Motor neuron (in vitro differentiated cells): ENCODE data around the gene SLC38A1. TPM values are rescaled to one million over a fixed set of nuclear protein-coding genes. Genes with fewer than 3 reads are reported as not detected.
"Not testable (repeated sequence)": the region's sequence is repeated elsewhere in the genome, so short reads cannot be mapped to it uniquely, and the experiment has no call there.

Experiments used
- ATAC-seq, 8 experiments: fragments of 200-7000 bp; cut with Tn5 transposase; replicated peaks in 6 of 8; 2 replicates each; pipeline ENCODE4 v1.8.0; 2021; ENCODE audit warnings: mild to moderate bottlenecking in 8 of 8, moderate library complexity in 8 of 8
- H3K27ac ChIP-seq, 2 donors: fragments of 250-450 bp; sonication (Bioruptor Pico); 2 replicates each; pipeline ENCODE4 v1.9.0; 2021; ENCODE audit warnings: antibody characterized with exemption in 2 of 2, mild to moderate bottlenecking in 2 of 2, moderate library complexity in 1 of 2
- H3K4me1 ChIP-seq, 2 donors: fragments of 250-450 bp; sonication (Bioruptor Pico); replicated peaks in 1 of 2; 2 replicates each; pipeline ENCODE4 v1.6.1; 2021; ENCODE audit warnings: antibody characterized with exemption in 2 of 2, mild to moderate bottlenecking in 2 of 2, moderate library complexity in 1 of 2
- H3K4me3 ChIP-seq, 5 donors: fragments of 250-450 bp; sonication (Bioruptor Pico); 2 replicates each; pipeline ENCODE4 v1.9.0; 2021; ENCODE audit warnings: antibody characterized with exemption in 5 of 5, mild to moderate bottlenecking in 5 of 5, moderate library complexity in 4 of 5
- WGBS, 10 experiments: fragments of 450-650 bp; shearing (Covaris generic); methylation state at CpG; one replicate each; pipeline ENCODE4 v1.0.0; 2022; 5-methylcytosine and 5-hydroxymethylcytosine counted together
- in situ Hi-C, 9 experiments: fragments of 400-800 bp; cut with MboI; loops; one replicate each; pipeline ENCODE4 v1.15.0; 2021; ENCODE audit warnings: low sequenced_read_pairs in 9 of 9, low pct_unique_long_range_greater_than_20kb in 2 of 9; ENCODE audit not compliant: unreplicated experiment in 9 of 9
- total RNA-seq, 8 experiments: library from RNA; unstranded; fragments of 300-600 nt; gene quantifications; 2 replicates each; pipeline versions ENCODE4 v1.2.3 to v1.2.4, GENCODE V29; 2022

Gene SLC38A1
- total RNA-seq = 100 to 1,000 TPM in 3 of 8 experiments, 10 to 100 TPM in 5; 49.9 to 126 (median 83.0) TPM

DNA sequence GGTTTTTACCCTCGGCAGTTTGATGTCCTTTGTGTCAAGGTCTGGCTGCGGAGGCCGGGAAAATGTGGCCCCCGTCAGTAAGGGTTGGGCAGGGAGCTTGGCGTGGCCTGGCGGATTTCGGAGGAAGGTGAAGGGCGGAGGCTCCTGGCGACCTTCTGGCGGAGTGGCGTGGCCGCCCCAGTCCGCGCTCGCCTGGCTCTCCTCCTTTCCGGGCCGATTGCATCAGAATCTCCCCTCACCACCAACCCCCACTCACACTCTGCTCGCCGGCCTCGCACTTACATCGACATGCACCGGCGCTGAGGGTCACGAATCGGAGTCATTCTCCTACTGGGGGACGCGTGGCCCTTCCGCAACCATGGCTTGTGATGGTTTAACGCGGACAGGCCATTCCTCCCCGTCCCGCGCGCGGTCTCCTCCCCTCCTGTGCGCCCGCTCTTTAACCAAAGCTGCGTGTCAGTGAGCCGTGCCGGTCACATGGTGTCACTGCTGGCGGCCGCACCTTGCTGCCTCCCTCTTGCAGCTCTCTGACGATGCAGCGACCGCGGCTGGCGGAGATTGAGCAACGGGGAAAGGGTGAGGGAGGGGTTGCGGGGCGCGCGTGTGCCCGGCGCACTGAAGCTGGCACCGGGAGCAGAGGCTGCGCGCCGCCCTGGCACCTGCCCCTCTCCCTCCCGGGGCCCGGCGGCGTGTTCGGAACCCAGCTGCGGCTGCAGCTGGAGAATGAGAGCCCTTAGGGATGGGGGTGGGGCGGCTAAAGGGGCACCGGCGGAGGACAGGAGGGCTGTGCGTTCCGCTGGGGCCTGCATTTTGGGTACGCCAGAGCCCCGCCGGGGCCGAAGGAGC is at the start of gene SLC38A1:
Gene SLC38A1 (minus strand): TSS at position 461 of the 846 bp plus-strand sequence. CDS start 29,243 bp downstream, outside the sequence.
- Histone ChIP-seq H3K27ac (peak within 1 kb of the TSS; percentile 79 to 96), H3K4me1 (peaks cover 16 to 29% of the 10 kb centered on the region in 2 donors), H3K4me3 (peak within 1 kb of the TSS; percentile 65 to 93 (median 80))
- 0 to 2% (median 0%) methylated on average over 1 to 10 of the region's 73 CpGs; no CpG with 5 or more reads in 4 of the 10 experiments for WGBS, 10 experiments
- in situ Hi-C loops = loop anchor here in 2 of 9 experiments (25.0 kb wide), 1 partner anchor 93 kb away; the partner anchor contains the start of gene SLC38A2 (in 2 of the 2)
- peak; percentile 71 to 87 (median 83) for ATAC-seq

DNA sequence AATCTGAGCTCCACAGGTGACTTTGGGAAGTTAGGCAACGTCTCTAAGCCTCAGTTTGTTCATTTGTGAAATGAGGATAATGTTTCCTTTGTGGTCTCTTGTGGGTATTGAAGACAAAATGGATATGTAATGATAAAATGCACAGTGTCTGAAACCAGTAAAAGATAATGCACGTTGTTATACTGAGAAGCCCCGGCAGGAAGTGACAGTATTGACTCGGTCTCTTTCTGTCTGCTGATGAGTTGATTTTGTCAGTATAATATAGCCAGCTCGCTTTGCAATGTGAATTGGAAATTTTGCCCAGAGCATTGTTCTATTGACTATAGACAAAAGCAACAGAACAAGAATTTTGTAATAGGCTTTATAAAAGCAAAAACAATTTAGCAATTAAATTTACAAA is 49.2 kb upstream of the SLC38A1 start:
- in situ Hi-C loops = no loop called here
- no peak for ATAC-seq
- H3K4me3 ChIP-seq = no peak overlapping the region
- no peaks in the 10 kb centered on the region for H3K4me1 ChIP-seq
- H3K27ac ChIP-seq = no peak overlapping the region
- WGBS, 10 experiments = 68 to 77% (median 72%) methylated on average over 2 to 5 of the region's 5 CpGs; no CpG with 5 or more reads in 2 of the 10 experiments

DNA sequence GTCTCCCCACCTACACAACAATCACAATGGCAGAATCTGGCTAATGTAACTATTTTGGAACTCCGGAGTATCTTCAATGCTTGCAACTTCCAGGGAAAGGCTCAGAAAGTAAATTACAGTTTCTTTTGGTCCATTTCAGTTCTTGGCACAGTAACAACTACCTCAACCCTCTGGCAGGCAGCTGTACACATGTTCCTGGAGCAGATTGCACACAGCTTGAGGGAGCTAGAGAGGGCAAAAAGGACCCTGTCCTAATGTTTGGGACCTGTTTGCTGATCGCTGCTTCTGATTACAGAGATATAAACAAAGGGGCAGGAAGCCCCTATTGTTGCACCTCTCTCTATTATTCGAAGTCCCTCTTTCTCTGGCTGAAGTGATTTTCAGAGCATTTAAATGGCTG is 35.2 kb upstream of the SLC38A1 start:
- ATAC-seq = no peak
- in situ Hi-C loops = no loop called here
- Histone ChIP-seq H3K4me3 (no peak overlapping the region), H3K27ac (no peak overlapping the region), H3K4me1 (no peaks in the 10 kb centered on the region)
- 0 to 100% (median 69%) methylated on average over 1 to 3 of the region's 3 CpGs; no CpG with 5 or more reads in 1 of the 10 experiments for WGBS, 10 experiments

DNA sequence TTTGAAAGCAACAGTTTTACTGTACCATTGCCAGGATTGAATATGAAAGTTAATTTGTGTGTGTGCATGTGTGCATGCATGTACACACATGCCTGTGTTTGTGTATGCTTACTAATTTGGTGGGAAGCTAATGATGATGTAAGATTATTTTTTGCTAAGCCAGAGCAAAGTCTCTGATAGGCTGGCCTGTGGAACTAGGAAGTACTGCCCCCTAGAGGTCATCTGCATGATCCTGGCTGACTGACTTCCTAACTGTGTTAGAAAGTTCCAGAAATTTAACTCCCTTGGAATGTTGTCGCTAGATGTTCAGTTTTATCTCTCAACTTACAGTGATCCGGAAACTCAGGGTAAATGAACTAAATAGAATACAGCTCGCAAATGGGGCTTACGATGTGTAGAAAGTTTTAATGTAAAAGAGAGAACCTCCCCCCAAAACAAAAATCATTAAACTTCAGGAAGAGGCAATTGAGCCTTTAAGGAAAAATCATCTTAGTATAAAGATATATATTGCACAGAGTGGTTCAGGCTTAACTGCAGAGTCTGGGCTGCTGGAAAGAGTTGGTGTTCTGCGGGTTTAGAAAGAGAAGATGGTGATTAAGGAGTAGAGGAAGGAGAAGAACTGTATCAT is 34.3 kb upstream of the SLC38A1 start:
- peak in 4 of 8 experiments; percentile 19 to 90 (median 65) for ATAC-seq
- no peak overlapping the region for H3K27ac ChIP-seq
- no peaks in the 10 kb centered on the region for H3K4me1 ChIP-seq
- 87 to 100% (median 98%) methylated on average over 1 to 5 of the region's 5 CpGs; no CpG with 5 or more reads in 1 of the 10 experiments for WGBS, 10 experiments
- in situ Hi-C loops = no loop called here
- no peak overlapping the region for H3K4me3 ChIP-seq

DNA sequence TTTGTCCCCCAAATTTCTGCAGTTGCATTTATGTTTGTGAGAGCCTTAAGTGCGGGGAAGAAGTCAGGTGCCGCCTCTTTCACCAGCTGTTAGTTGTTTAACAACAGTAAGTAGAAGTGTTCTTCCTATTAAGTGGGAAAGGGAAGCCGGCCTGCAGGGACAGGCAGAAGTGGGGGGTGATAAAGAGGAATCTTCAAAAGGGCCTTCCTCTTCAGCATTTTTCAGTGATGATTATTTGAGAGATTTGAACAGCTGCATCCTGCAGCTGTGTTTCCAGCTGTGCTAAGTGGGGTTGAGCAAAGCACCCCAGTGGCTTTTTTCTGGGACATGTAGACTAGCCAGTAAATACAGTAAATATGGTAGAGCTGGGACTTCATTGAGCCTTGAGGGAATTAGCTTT is 32.1 kb upstream of the SLC38A1 start:
- H3K27ac ChIP-seq = no peak overlapping the region
- WGBS, 10 experiments = 0 to 100% (median 40%) methylated on average over 1 to 3 of the region's 3 CpGs; no CpG with 5 or more reads in 5 of the 10 experiments
- H3K4me3 ChIP-seq = no peak overlapping the region
- no peak for ATAC-seq
- no peaks in the 10 kb centered on the region for H3K4me1 ChIP-seq
- in situ Hi-C loops = no loop called here

DNA sequence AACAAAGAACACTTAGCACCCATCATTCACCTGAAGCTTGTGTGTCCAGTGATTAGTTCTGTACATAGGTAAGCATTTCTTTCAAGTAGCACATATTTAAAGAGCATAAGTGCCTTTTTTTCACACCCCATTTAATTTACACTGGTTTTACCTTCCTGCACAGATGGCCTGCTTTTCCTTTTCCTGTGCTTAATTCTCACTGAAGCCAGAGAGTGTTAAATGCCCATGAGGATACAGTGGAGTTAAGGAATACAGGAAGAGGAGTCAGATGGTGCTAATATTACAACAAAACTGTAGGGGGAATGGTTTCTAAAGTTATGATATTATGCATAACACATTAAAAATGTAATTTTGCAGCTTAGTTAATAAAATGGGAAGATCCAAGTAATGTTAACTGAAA is 31.0 kb upstream of the SLC38A1 start:
- in situ Hi-C loops = no loop called here
- no peak overlapping the region for H3K27ac ChIP-seq
- no peak for ATAC-seq
- no peak overlapping the region for H3K4me3 ChIP-seq
- no peaks in the 10 kb centered on the region for H3K4me1 ChIP-seq

DNA sequence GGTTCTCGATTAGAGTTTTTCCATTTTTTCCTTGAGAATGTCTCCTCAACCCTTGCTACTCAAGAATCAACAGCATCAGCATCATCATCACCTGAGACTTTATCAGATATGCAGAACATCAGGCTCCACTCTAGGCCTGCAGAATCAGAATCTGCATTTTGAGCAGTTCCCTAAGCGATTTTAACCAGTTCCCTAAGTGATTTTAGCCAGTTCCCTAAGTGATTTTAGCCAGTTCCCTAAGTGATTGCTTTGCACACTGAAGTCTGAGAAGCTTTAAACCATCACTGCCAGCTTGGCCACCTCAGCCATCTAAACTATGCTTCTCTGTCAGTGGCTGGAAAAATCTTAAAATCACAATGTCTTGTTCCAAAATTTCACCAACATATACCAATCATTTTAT is 29.4 kb upstream of the SLC38A1 start:
- no peak overlapping the region for H3K27ac ChIP-seq
- H3K4me1 ChIP-seq = no peaks in the 10 kb centered on the region
- in situ Hi-C loops = no loop called here
- no peak overlapping the region for H3K4me3 ChIP-seq
- WGBS, 10 experiments = 63 to 93% (median 79%) methylated on average over 1 to 2 of the region's 2 CpGs
- no peak for ATAC-seq

DNA sequence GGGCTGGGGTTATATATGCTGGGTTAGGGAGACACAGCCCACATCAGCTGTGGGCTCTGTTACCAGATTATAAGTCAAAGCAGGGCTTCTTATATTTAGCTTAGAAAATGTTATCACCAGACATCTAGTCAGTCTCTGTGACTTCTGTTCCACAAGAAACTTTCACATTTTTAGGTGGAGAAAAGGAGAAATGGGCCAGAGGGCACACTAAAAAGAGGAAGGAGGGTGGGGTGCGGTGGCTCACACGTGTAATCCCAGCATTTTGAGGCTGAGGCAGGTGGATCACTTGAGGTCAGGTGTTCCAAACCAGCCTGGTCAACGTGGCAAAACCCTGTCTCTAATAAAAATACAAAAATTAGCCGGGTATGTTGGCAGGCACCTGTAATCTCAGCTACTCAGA is 28.0 kb upstream of the SLC38A1 start:
- no peak for ATAC-seq
- Histone ChIP-seq H3K4me3 (no peak overlapping the region), H3K27ac (no peak overlapping the region), H3K4me1 (no peaks in the 10 kb centered on the region)
- in situ Hi-C loops = no loop called here
- 13 to 86% (median 79%) methylated on average over 1 to 4 of the region's 4 CpGs; no CpG with 5 or more reads in 7 of the 10 experiments for WGBS, 10 experiments

DNA sequence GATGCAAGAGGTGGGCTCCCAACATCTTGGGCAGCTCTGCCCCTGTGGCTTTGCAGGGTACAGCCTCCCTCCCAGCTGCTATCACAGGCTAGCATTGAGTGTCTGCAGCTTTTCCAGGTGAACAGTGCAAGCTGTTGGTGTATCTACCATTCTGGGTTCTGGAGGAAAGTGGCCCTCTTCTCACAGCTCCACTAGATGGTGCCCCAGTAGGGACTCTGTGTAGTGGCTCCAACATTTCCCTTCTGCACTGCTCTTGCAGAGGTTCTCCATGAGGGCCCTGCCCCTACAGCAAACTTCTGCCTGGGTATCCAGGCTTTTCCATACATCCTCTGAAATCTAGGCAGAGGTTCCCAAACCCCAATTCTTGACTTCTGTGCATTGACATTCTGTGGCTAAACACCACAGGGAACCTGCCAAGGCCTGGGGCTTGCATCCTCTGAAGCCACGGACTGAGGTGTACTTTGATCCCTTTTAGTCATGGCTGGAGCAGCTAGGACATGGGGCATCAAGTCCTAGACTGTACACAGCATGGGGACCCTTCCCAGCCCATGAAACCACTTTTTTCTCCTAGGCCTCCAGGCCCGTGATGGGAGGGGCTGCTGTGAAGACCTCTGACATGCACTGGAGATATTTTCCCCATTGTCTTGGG is 24.0 kb upstream of the SLC38A1 start:
- Histone ChIP-seq H3K4me1 (no peaks in the 10 kb centered on the region), H3K27ac (no peak overlapping the region), H3K4me3 (no peak overlapping the region)
- in situ Hi-C loops = no loop called here
- WGBS, 10 experiments = 0 to 100% (median 53%) methylated on average over 1 to 2 of the region's 2 CpGs; no CpG with 5 or more reads in 3 of the 10 experiments
- peak in 2 of 8 experiments; percentile 29 to 40 for ATAC-seq

DNA sequence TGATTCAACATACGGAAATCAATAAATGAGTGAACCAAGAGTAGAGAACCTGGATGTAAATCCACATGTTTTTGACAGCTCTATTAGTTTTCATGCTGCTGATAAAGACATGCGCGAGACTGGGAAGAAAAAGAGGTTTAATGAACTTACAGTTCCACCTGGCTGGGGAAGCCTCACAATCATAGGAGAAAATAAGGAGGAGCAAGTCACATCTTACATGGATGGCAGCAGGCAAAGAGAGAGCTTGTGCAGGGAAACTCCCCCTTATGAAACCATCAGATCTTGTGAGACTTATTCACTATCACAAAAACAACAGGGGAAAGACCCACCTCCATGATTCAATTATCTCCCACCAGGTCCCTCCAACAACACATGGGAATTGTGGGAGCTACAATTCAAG is 23.1 kb upstream of the SLC38A1 start:
- H3K4me1 ChIP-seq, ATAC-seq, H3K27ac ChIP-seq, H3K4me3 ChIP-seq, in situ Hi-C loops: not testable (repeated sequence)
- 78 to 100% (median 97%) methylated on average over 1 to 3 of the region's 3 CpGs; no CpG with 5 or more reads in 1 of the 10 experiments for WGBS, 10 experiments

DNA sequence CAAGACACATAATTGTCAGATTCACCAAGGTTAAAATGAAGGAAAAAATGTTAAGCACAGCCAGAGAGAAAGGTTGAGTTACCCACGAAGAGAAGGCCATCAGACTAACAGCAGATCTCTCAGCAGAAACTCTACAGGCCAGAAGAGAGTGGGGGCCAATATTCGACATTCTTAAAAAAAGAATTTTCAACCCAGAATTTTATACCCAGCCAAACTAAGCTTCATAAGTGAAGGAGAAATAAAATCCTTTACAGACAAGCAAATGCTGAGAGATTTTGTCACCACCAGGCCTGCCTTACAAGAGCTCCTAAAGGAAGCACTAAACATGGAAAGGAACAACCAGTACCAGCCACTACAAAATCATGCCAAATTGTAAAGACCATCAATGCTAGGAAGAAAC is 16.3 kb upstream of the SLC38A1 start:
- in situ Hi-C loops, H3K27ac ChIP-seq, H3K4me1 ChIP-seq, ATAC-seq, H3K4me3 ChIP-seq: not testable (repeated sequence)
- 17 to 100% (median 52%) methylated on average over 1 to 2 of the region's 2 CpGs; no CpG with 5 or more reads in 5 of the 10 experiments for WGBS, 10 experiments

DNA sequence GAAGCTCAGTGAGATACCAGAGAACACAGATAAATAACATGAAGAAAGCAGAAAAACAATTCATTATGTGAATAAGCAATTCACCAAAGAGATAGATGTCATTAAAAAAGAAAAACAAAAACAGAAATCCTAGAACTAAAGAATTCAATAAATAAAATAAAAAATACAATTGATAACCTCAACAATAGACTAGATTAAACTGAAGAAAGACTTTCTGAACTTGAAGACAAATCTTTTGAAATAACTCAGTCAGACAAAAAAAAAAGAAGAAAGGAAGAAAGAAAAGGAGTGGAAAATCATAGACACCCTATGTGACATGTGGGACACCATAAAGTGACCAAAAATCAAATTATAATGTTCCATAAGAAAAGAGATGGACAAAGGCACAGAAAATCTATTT is 14.0 kb upstream of the SLC38A1 start:
- H3K27ac ChIP-seq = no peak overlapping the region
- no peak overlapping the region for H3K4me3 ChIP-seq
- in situ Hi-C loops = no loop called here
- no peak for ATAC-seq
- no peaks in the 10 kb centered on the region for H3K4me1 ChIP-seq

DNA sequence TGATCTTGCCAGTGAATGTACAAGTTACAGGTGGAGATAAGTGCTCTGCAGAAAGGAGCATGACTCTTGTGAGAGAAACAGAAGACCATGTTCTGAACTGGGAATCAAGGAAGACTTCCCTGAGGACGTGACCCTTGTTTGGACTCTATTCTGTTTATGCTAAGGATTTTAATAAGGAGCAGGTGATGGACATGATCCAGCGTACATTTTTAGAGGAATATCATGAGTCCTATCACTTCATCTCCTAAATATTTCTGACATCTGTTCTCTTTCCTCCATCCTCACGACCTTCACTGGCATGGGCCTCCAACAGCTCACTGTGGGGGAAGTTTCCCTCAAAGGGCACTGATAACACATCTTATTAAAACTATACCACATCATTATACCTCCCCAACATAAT is 7.9 kb upstream of the SLC38A1 start:
- no peak for ATAC-seq
- Histone ChIP-seq H3K27ac (no peak overlapping the region), H3K4me3 (no peak overlapping the region), H3K4me1 (no peaks in the 10 kb centered on the region)
- 17 to 88% (median 50%) methylated on average over 1 to 3 of the region's 3 CpGs; no CpG with 5 or more reads in 3 of the 10 experiments for WGBS, 10 experiments
- in situ Hi-C loops = no loop called here
